OCI-LY3 (cell line): ENCODE results near the gene POLR2H.

Experiments used
- H2AFZ ChIP-seq: fragments of 200-600, 300-600 bp; shearing (Covaris generic); 2 replicates; pipeline ENCODE4 v1.6.0; 2014; ENCODE audit warnings: antibody characterized with exemption, low read depth, low read length
- H3K27ac ChIP-seq: fragments of 200-600, 300-600 bp; sonication (generic); 2 replicates; pipeline ENCODE4 v1.5.1; 2014; ENCODE audit warnings: mild to moderate bottlenecking, low read length, moderate library complexity, mixed read lengths
- H3K27me3 ChIP-seq: fragments of 200-600, 300-600 bp; sonication (generic); 2 replicates; pipeline ENCODE4 v1.6.1; 2014; ENCODE audit warnings: low read depth, low read length, mixed read lengths
- H3K36me3 ChIP-seq: fragments of 200-600, 300-600 bp; sonication (generic); replicated peaks from 2 replicates; pipeline ENCODE3; 2014; ENCODE audit warnings: low read depth, low read length, mixed read lengths
- H3K4me1 ChIP-seq: fragments of 300-600, 200-600 bp; sonication (generic); 2 replicates; pipeline ENCODE4 v1.6.1; 2014; ENCODE audit warnings: low read length, mixed read lengths
- H3K4me2 ChIP-seq: fragments of 200-600, 300-600 bp; sonication (generic); 2 replicates; pipeline ENCODE4 v1.6.1; 2014; ENCODE audit warnings: low read length, mixed read lengths
- H3K4me3 ChIP-seq: fragments of 300-600, 200-600 bp; sonication (generic); 2 replicates; pipeline ENCODE4 v1.5.1; 2014; ENCODE audit warnings: antibody characterized with exemption, mild to moderate bottlenecking, low read length, moderate library complexity
- H3K79me2 ChIP-seq: fragments of 300-600, 200-600 bp; shearing (Covaris generic); 2 replicates; pipeline ENCODE4 v1.6.1; 2014; ENCODE audit warnings: mild to moderate bottlenecking, low read length, mixed read lengths
- H3K9ac ChIP-seq: fragments of 300-600, 200-600 bp; shearing (Covaris generic); 2 replicates; pipeline ENCODE4 v1.6.0; 2014; ENCODE audit warnings: mild to moderate bottlenecking, low read length, moderate library complexity
- H3K9me3 ChIP-seq: fragments of 200-600, 300-600 bp; shearing (Covaris generic); 2 replicates; pipeline ENCODE4 v1.6.1; 2014; ENCODE audit warnings: low read length, mixed read lengths; ENCODE audit not compliant: insufficient read depth
- H4K20me1 ChIP-seq: fragments of 200-600, 300-600 bp; sonication (generic); 2 replicates; pipeline ENCODE4 v1.6.1; 2016; ENCODE audit warnings: low read length, mixed read lengths; ENCODE audit not compliant: insufficient read depth
- CTCF ChIP-seq: fragments of 200-600, 300-600 bp; sonication (generic); IDR thresholded peaks from 2 replicates; pipeline ENCODE4 v1.5.1; 2014; ENCODE audit warnings: antibody characterized with exemption, low read length, low read depth
- EZH2phosphoT487 ChIP-seq: fragments of 200-600 bp; shearing (Covaris generic); IDR thresholded peaks from 2 replicates; pipeline ENCODE4 v1.6.1; 2018; ENCODE audit warnings: antibody characterized with exemption, mixed run types, low read depth

Gene POLR2H

GRCh38 chr3:184333190-184333589 is 28.3 kb upstream of the POLR2H start:
- Histone ChIP-seq H3K27me3 (no peaks in the 10 kb centered on the region), H3K79me2 (no peaks in the 10 kb centered on the region; the same call in 1 of the 2 replicates), H2AFZ (no peak overlapping the region), H3K4me1 (peaks cover 4% of the 10 kb centered on the region; the same call in 1 of the 2 replicates), H3K4me2 (no peak overlapping the region), H4K20me1 (peaks cover 40% of the 10 kb centered on the region), H3K27ac (no peak overlapping the region), H3K9ac (no peak overlapping the region), H3K4me3 (no peak overlapping the region), H3K36me3 (peaks cover 72% of the 10 kb centered on the region), H3K9me3 (no peaks in the 10 kb centered on the region)
- TF ChIP-seq CTCF: no peak
- no peak for TF ChIP-seq EZH2phosphoT487

GRCh38 chr3:184333700-184334099 is 27.8 kb upstream of the POLR2H start:
- H3K9ac ChIP-seq: no peak overlapping the region
- no peaks in the 10 kb centered on the region for H3K9me3 ChIP-seq
- peaks cover 40% of the 10 kb centered on the region for H4K20me1 ChIP-seq
- H3K79me2 ChIP-seq: no peaks in the 10 kb centered on the region; the same call in 1 of the 2 replicates
- H2AFZ ChIP-seq: no peak overlapping the region
- H3K4me3 ChIP-seq: no peak overlapping the region
- peaks cover 67% of the 10 kb centered on the region for H3K36me3 ChIP-seq
- no peaks in the 10 kb centered on the region for H3K27me3 ChIP-seq
- peaks cover 4% of the 10 kb centered on the region; the same call in 1 of the 2 replicates for H3K4me1 ChIP-seq
- H3K27ac ChIP-seq: no peak overlapping the region
- no peak for TF ChIP-seq EZH2phosphoT487
- H3K4me2 ChIP-seq: no peak overlapping the region

- no peak overlapping the region for H3K4me3 ChIP-seq
- no peaks in the 10 kb centered on the region for H3K27me3 ChIP-seq
- H3K4me2 ChIP-seq: no peak overlapping the region
Measured at GRCh38 chr3:184334470-184335158, 26.9 kb upstream of the POLR2H start.

GRCh38 chr3:184335291-184335660 is 26.2 kb upstream of the POLR2H start:
- TF ChIP-seq CTCF: no peak
- no peak for TF ChIP-seq EZH2phosphoT487
- H3K9ac ChIP-seq: no peak overlapping the region
- peak overlapping the region; percentile 80 for H3K4me3 ChIP-seq
- H2AFZ ChIP-seq: no peak overlapping the region
- peak overlapping the region; percentile 20; the same call in 1 of the 2 replicates for H3K27ac ChIP-seq
- H3K36me3 ChIP-seq: peaks cover 56% of the 10 kb centered on the region
- H3K4me2 ChIP-seq: peak overlapping the region; percentile 55
- no peaks in the 10 kb centered on the region for H3K27me3 ChIP-seq
- H4K20me1 ChIP-seq: peaks cover 40% of the 10 kb centered on the region
- no peaks in the 10 kb centered on the region for H3K9me3 ChIP-seq
- peaks cover 4% of the 10 kb centered on the region; the same call in 1 of the 2 replicates for H3K4me1 ChIP-seq
- H3K79me2 ChIP-seq: no peaks in the 10 kb centered on the region

More at GRCh38 chr3:184334470-184335158, 26.9 kb upstream of the POLR2H start:
- peaks cover 40% of the 10 kb centered on the region for H4K20me1 ChIP-seq
- H3K9ac ChIP-seq: no peak overlapping the region
- H2AFZ ChIP-seq: no peak overlapping the region
- H3K36me3 ChIP-seq: peaks cover 60% of the 10 kb centered on the region
- H3K9me3 ChIP-seq: no peaks in the 10 kb centered on the region
- no peak overlapping the region for H3K27ac ChIP-seq
- H3K4me1 ChIP-seq: peaks cover 4% of the 10 kb centered on the region; the same call in 1 of the 2 replicates
- no peaks in the 10 kb centered on the region; the same call in 1 of the 2 replicates for H3K79me2 ChIP-seq
- TF ChIP-seq CTCF (no peak), EZH2phosphoT487 (no peak)
